Measurements from ENCODE around the gene CD5L. TPM values are rescaled to one million over a fixed set of nuclear protein-coding genes. Genes with fewer than 3 reads are reported as not detected.
A peak's percentile ranks its signal among the peaks of the same experiment; 100 is the strongest.

CD5L gene
- total and polyA plus RNA-seq, 7 experiments from 2014 or later, result not detected

DNA sequence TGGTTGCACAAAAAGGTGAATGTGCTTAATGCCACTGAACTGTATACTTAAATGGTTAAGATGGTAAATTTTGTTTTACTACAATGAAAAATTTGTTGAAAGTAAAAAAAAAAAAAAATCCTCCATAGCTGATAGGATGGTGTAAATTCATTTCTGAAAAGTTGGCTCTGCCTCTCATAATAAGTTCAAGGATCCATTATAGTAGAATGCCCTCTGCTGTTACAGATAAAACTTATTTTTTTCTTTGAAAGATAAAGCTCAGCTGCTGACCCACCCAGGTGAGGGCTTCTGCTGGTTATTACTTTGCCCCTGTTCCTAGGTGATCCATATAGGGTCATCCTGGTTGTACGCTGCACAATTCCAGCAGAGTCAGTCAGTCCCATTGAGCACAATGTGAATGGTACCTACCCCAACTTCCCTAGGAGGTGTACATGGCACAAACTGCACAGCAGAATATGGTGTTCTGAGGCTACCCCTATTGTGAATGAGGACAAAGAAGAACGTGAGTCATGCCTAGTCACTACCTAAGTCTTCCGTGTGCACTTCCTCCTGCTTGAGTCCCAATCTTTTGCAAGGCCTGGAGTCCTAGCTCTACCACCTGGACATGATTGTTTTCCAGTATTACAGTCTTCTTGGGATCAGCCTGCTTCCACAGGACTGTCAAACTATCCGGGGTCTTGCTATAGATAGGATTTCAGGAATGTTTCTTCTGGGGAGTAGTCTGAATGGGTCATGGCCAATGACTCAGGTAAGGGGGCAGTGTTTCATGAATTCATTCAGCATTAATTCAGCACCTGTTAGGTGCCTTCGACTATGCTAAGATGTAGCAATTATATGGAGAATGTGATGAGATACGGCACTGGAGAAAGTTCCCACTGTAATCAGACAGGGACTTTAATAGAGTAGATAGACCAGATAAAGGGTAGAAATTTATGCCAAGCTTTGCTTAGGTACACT is 20.8 kb upstream of the CD5L start:
- intact Hi-C loops (cut with micrococcal nuclease), result no loop called here
- peaks cover 0 to 4% (median 0%) of the 10 kb centered on the region in 11 donors for H3K9me3 Mint-ChIP-seq
- CTCF ChIA-PET, result no interaction called here
- ATAC-seq, result no peak
- H3K4me3 Mint-ChIP-seq, result no peak overlapping the region
- DNase-seq, result no peak
- H3K27me3 ChIP-seq (ENCODE audit: control insufficient read depth in 2 of 2, insufficient read depth in 2 of 2, low read length in 2 of 2), result no peaks in the 10 kb centered on the region
- peaks cover 0 to 2% (median 0%) of the 10 kb centered on the region in 7 donors for H3K4me1 Mint-ChIP-seq
- POLR2A ChIA-PET, result no interaction called here
- H3K4me3 ChIP-seq (ENCODE audit: low read length), result no peak overlapping the region
- H3K27ac ChIP-seq (ENCODE audit: low read depth, low read length), result no peak overlapping the region
- no peaks in the 10 kb centered on the region for H3K36me3 ChIP-seq (ENCODE audit: control insufficient read depth in 2 of 3, insufficient read depth in 3 of 3, low read length in 3 of 3)
- no peak overlapping the region for H3K27ac Mint-ChIP-seq
- H3K27me3 Mint-ChIP-seq, result peaks cover 0 to 26% (median 13%) of the 10 kb centered on the region in 5 donors
- no peaks in the 10 kb centered on the region for H3K4me1 ChIP-seq (ENCODE audit: control insufficient read depth in 2 of 2, insufficient read depth in 2 of 2, low read length in 2 of 2)
- H3K9me3 ChIP-seq (ENCODE audit: control insufficient read depth in 2 of 3, low read length in 3 of 3), result no peaks in the 10 kb centered on the region
- H3K36me3 Mint-ChIP-seq, result no peaks in the 10 kb centered on the region

DNA sequence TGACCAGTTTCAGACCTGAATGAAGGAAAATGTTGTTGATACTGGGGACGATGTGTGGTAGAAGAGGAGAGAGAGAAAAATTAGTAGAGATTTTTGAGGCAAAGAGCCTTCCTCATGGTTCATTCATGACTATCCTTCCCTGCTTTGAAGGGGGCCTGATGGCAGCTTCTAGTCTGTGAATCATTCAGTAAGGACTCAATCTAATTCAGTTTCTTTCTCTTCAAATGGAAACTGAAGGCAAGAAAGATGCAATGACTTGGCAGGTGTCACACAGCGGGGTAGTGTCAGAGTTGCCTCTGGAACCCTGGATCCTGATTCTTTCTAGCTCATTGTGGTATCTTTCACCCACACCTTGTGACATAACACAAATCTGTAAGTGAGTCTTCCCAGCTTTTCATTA is 14.9 kb upstream of the CD5L start:
- Mint-ChIP-seq H3K27ac (no peak overlapping the region), H3K9me3 (peaks cover 0 to 6% (median 0%) of the 10 kb centered on the region in 11 donors), H3K36me3 (no peaks in the 10 kb centered on the region), H3K4me1 (peaks cover 0 to 2% (median 0%) of the 10 kb centered on the region in 7 donors), H3K4me3 (no peak overlapping the region), H3K27me3 (peaks cover 0 to 7% (median 6%) of the 10 kb centered on the region in 5 donors)
- no peaks in the 10 kb centered on the region for H3K36me3 ChIP-seq (ENCODE audit: control insufficient read depth in 2 of 3, insufficient read depth in 3 of 3, low read length in 3 of 3)
- intact Hi-C loops (cut with micrococcal nuclease), result no loop called here
- H3K27me3 ChIP-seq (ENCODE audit: control insufficient read depth in 2 of 2, insufficient read depth in 2 of 2, low read length in 2 of 2), result no peaks in the 10 kb centered on the region
- POLR2A ChIA-PET, result no interaction called here
- H3K9me3 ChIP-seq (ENCODE audit: control insufficient read depth in 2 of 3, low read length in 3 of 3), result no peaks in the 10 kb centered on the region
- H3K4me1 ChIP-seq (ENCODE audit: control insufficient read depth in 2 of 2, insufficient read depth in 2 of 2, low read length in 2 of 2), result no peaks in the 10 kb centered on the region
- DNase-seq (no peak), ATAC-seq (no peak)
- no peak overlapping the region for H3K27ac ChIP-seq (ENCODE audit: low read depth, low read length)
- no peak overlapping the region for H3K4me3 ChIP-seq (ENCODE audit: low read length)
- CTCF ChIA-PET, result no interaction called here

DNA sequence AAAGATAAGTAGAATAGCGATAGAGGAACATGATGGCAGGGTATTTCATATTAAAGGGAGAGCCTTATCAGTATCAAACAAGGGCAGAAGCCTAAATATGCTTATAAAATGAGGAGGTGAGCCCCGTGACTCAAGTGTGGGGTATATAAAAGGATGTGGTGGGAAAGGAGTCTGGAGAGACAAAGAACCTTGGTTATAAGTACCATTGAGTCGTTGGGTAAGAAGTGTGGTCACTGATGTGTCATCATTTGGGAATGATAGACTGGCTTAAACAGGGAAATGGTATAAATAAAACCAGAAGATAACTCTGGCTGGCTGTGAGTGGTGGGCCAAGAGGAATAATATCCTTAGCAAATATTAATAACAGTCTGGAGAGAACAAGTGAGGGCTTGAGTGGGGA is 10.9 kb upstream of the CD5L start:
- H3K36me3 Mint-ChIP-seq, result no peaks in the 10 kb centered on the region
- H3K9me3 Mint-ChIP-seq, result peaks cover 0 to 6% (median 0%) of the 10 kb centered on the region in 11 donors
- no peak overlapping the region for H3K4me3 Mint-ChIP-seq
- Histone ChIP-seq H3K36me3 (ENCODE audit: control insufficient read depth in 2 of 3, insufficient read depth in 3 of 3, low read length in 3 of 3) (no peaks in the 10 kb centered on the region), H3K4me3 (ENCODE audit: low read length) (no peak overlapping the region), H3K27me3 (ENCODE audit: control insufficient read depth in 2 of 2, insufficient read depth in 2 of 2, low read length in 2 of 2) (no peaks in the 10 kb centered on the region), H3K27ac (ENCODE audit: low read depth, low read length) (no peak overlapping the region), H3K4me1 (ENCODE audit: control insufficient read depth in 2 of 2, insufficient read depth in 2 of 2, low read length in 2 of 2) (no peaks in the 10 kb centered on the region), H3K9me3 (ENCODE audit: control insufficient read depth in 2 of 3, low read length in 3 of 3) (no peaks in the 10 kb centered on the region)
- CTCF ChIA-PET, result no interaction called here
- ATAC-seq (no peak), DNase-seq (no peak)
- peaks cover 0 to 9% (median 6%) of the 10 kb centered on the region in 5 donors for H3K27me3 Mint-ChIP-seq
- H3K4me1 Mint-ChIP-seq, result peaks cover 0 to 2% (median 0%) of the 10 kb centered on the region in 7 donors
- POLR2A ChIA-PET, result no interaction called here
- no peak overlapping the region for H3K27ac Mint-ChIP-seq
- intact Hi-C loops (cut with micrococcal nuclease), result no loop called here

DNA sequence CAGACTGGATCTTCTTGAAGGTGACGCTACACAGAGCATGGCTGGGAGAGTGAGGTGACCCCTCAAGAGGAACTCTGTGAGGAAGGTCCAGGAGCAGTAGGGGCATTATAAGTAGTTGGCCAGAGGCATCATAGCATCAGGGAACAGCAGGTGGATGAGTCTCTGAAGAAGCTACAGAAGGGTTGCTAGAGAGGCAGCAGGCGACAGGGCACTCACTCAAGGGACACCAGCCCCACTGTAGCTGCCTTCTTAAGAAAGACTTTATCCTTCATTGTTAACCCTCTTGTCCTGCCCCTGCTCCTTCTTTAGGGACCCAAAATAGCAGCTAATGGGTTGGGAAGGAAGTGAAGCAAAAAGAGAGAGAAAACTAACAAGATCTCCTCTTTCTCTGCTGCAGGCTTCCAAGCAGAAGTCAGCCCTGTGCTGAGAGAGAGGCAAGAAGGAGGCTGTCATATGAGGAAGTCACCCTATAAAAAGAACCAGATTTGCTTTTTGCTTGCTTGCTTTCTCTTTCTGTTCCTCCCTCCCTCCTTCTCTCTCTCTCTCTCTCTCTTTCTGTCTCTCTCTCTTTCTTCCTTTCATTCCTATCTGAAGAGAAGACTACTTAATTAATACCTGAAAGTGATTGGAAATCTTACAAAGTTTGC is 7.7 kb upstream of the CD5L start:
- ATAC-seq (peak; percentile 53), DNase-seq (no peak)
- no peaks in the 10 kb centered on the region for H3K27me3 ChIP-seq (ENCODE audit: control insufficient read depth in 2 of 2, insufficient read depth in 2 of 2, low read length in 2 of 2)
- intact Hi-C loops (cut with micrococcal nuclease), result no loop called here
- H3K27me3 Mint-ChIP-seq, result peaks cover 0 to 12% (median 9%) of the 10 kb centered on the region in 5 donors
- no peak overlapping the region for H3K27ac Mint-ChIP-seq
- no peaks in the 10 kb centered on the region for H3K4me1 ChIP-seq (ENCODE audit: control insufficient read depth in 2 of 2, insufficient read depth in 2 of 2, low read length in 2 of 2)
- no peak overlapping the region for H3K4me3 Mint-ChIP-seq
- peaks cover 0 to 2% (median 0%) of the 10 kb centered on the region in 11 donors for H3K9me3 Mint-ChIP-seq
- no peak overlapping the region for H3K27ac ChIP-seq (ENCODE audit: low read depth, low read length)
- no peaks in the 10 kb centered on the region for H3K36me3 ChIP-seq (ENCODE audit: control insufficient read depth in 2 of 3, insufficient read depth in 3 of 3, low read length in 3 of 3)
- CTCF ChIA-PET, result no interaction called here
- no peak overlapping the region for H3K4me3 ChIP-seq (ENCODE audit: low read length)
- H3K9me3 ChIP-seq (ENCODE audit: control insufficient read depth in 2 of 3, low read length in 3 of 3), result no peaks in the 10 kb centered on the region
- H3K36me3 Mint-ChIP-seq, result no peaks in the 10 kb centered on the region
- H3K4me1 Mint-ChIP-seq, result peaks cover 0 to 2% (median 0%) of the 10 kb centered on the region in 7 donors
- POLR2A ChIA-PET, result no interaction called here

DNA sequence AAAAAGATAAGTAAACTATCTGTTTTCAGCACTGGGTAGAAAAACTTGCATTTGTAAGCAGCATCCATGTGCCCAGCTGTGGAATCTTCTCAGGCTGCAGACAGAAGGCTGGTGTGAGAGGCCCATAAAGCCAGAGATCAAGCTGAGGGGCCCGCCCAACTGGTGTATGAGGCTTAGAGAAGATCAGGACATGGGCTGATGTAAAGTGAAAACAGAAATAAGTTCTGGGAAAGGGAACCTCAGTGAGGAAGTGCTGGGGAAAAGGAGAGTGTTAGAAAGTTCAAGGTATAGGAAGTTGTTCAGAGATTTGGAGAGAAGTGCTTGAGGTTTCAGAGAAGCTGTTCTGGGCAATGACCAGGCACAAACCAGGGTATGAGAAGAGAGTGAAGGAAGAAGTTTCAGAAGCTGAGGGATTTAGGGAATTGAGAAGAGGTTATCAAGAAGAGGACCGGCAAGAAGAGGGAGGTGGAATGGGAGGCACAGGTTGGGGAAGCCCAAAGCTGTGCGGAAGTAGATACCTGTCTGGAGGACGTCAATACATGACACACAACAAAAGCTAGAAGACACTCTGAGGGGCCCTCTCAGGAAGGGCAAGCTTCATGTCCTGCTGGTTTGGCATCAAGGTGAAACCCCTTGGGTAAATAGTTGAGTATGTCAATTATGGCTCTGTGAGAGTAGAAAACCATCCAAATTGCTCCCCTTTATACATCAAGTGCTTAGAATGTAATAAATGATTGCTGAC is 2.7 kb upstream of the CD5L start:
- no peaks in the 10 kb centered on the region for H3K9me3 ChIP-seq (ENCODE audit: control insufficient read depth in 2 of 3, low read length in 3 of 3)
- no peak overlapping the region for H3K4me3 Mint-ChIP-seq
- ChIA-PET CTCF (no interaction called here), POLR2A (no interaction called here)
- no peak for DNase-seq
- H3K4me3 ChIP-seq (ENCODE audit: low read length), result no peak overlapping the region
- H3K36me3 Mint-ChIP-seq, result no peaks in the 10 kb centered on the region
- peaks cover 0 to 3% (median 0%) of the 10 kb centered on the region in 11 donors for H3K9me3 Mint-ChIP-seq
- no peaks in the 10 kb centered on the region for H3K36me3 ChIP-seq (ENCODE audit: control insufficient read depth in 2 of 3, insufficient read depth in 3 of 3, low read length in 3 of 3)
- no peaks in the 10 kb centered on the region for H3K4me1 ChIP-seq (ENCODE audit: control insufficient read depth in 2 of 2, insufficient read depth in 2 of 2, low read length in 2 of 2)
- intact Hi-C loops (cut with micrococcal nuclease), result no loop called here
- H3K27me3 ChIP-seq (ENCODE audit: control insufficient read depth in 2 of 2, insufficient read depth in 2 of 2, low read length in 2 of 2), result no peaks in the 10 kb centered on the region
- H3K27me3 Mint-ChIP-seq, result peaks cover 0 to 16% (median 9%) of the 10 kb centered on the region in 5 donors
- H3K4me1 Mint-ChIP-seq, result peaks cover 0 to 4% (median 0%) of the 10 kb centered on the region in 7 donors
- no peak for ATAC-seq
- no peak overlapping the region for H3K27ac Mint-ChIP-seq
- no peak overlapping the region for H3K27ac ChIP-seq (ENCODE audit: low read depth, low read length)

DNA sequence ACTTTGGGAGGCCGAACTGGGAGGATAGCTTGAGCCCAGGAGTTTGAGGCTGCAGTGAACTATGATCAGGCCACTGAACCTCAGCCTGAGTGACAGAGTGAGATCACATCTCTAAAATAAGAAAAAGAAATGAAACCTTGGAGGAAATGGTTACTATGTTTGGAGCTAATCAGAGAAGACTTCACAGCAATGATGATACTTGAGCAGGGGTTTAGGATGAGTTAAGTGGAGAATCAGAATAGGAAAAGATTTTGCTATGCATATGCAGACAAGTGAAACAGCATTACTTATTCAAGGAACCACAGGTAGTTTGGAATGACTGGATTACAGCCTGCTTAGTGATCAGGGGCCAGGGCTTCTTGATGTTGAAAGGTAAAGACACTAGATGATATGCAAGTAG is 1.3 kb upstream of the CD5L start:
- Mint-ChIP-seq H3K36me3 (no peaks in the 10 kb centered on the region), H3K4me3 (no peak overlapping the region), H3K27me3 (peaks cover 0 to 16% (median 9%) of the 10 kb centered on the region in 5 donors), H3K4me1 (peaks cover 0 to 4% (median 0%) of the 10 kb centered on the region in 7 donors), H3K9me3 (peaks cover 0 to 3% (median 0%) of the 10 kb centered on the region in 11 donors), H3K27ac (no peak overlapping the region)
- no peaks in the 10 kb centered on the region for H3K9me3 ChIP-seq (ENCODE audit: control insufficient read depth in 2 of 3, low read length in 3 of 3)
- no peaks in the 10 kb centered on the region for H3K36me3 ChIP-seq (ENCODE audit: control insufficient read depth in 2 of 3, insufficient read depth in 3 of 3, low read length in 3 of 3)
- intact Hi-C loops (cut with micrococcal nuclease), result no loop called here
- H3K4me1 ChIP-seq (ENCODE audit: control insufficient read depth in 2 of 2, insufficient read depth in 2 of 2, low read length in 2 of 2), result no peaks in the 10 kb centered on the region
- H3K27ac ChIP-seq (ENCODE audit: low read depth, low read length), result no peak overlapping the region
- ATAC-seq (no peak), DNase-seq (no peak)
- ChIA-PET CTCF (no interaction called here), POLR2A (no interaction called here)
- H3K4me3 ChIP-seq (ENCODE audit: low read length), result no peak overlapping the region
- no peaks in the 10 kb centered on the region for H3K27me3 ChIP-seq (ENCODE audit: control insufficient read depth in 2 of 2, insufficient read depth in 2 of 2, low read length in 2 of 2)
